HL-60 (cell line): Measurements from ENCODE around the gene CRNKL1.

Experiments used
- CTCF ChIP-seq: IDR thresholded peaks from one replicate; pipeline ENCODE4 v1.5.1; 2011; ENCODE audit warnings: low read length, control low read depth, inconsistent platforms; ENCODE audit not compliant: insufficient read depth
- GABPA ChIP-seq: IDR thresholded peaks from 2 replicates; pipeline ENCODE4 v1.6.1; 2012; ENCODE audit warnings: low read depth
- POLR2AphosphoS5 ChIP-seq: IDR thresholded peaks from 2 replicates; pipeline ENCODE4 v1.6.1; 2012; ENCODE audit warnings: low read depth
- TF ChIP-seq, protein P1 (sequence below): IDR thresholded peaks from 2 replicates; pipeline ENCODE4 v1.6.1; 2012; ENCODE audit warnings: low read depth; ENCODE audit not compliant: insufficient replicate concordance

GRCh38 chr20:20094410-20094809, 42.1 kb upstream of the CRNKL1 start:
- TF ChIP-seq, protein P1, sequence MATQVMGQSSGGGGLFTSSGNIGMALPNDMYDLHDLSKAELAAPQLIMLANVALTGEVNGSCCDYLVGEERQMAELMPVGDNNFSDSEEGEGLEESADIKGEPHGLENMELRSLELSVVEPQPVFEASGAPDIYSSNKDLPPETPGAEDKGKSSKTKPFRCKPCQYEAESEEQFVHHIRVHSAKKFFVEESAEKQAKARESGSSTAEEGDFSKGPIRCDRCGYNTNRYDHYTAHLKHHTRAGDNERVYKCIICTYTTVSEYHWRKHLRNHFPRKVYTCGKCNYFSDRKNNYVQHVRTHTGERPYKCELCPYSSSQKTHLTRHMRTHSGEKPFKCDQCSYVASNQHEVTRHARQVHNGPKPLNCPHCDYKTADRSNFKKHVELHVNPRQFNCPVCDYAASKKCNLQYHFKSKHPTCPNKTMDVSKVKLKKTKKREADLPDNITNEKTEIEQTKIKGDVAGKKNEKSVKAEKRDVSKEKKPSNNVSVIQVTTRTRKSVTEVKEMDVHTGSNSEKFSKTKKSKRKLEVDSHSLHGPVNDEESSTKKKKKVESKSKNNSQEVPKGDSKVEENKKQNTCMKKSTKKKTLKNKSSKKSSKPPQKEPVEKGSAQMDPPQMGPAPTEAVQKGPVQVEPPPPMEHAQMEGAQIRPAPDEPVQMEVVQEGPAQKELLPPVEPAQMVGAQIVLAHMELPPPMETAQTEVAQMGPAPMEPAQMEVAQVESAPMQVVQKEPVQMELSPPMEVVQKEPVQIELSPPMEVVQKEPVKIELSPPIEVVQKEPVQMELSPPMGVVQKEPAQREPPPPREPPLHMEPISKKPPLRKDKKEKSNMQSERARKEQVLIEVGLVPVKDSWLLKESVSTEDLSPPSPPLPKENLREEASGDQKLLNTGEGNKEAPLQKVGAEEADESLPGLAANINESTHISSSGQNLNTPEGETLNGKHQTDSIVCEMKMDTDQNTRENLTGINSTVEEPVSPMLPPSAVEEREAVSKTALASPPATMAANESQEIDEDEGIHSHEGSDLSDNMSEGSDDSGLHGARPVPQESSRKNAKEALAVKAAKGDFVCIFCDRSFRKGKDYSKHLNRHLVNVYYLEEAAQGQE, result no peak
- no peak for TF ChIP-seq CTCF
- no peak for TF ChIP-seq POLR2AphosphoS5
- no peak for TF ChIP-seq GABPA
